ENCODE data around the gene SLC45A1.

The SLC45A1 gene

GRCh38 chr1:8312235-8313218, 5.4 kb upstream of the SLC45A1 start:
- peak in 1 of 2 experiments; percentile 33 for DNase-seq

DNA sequence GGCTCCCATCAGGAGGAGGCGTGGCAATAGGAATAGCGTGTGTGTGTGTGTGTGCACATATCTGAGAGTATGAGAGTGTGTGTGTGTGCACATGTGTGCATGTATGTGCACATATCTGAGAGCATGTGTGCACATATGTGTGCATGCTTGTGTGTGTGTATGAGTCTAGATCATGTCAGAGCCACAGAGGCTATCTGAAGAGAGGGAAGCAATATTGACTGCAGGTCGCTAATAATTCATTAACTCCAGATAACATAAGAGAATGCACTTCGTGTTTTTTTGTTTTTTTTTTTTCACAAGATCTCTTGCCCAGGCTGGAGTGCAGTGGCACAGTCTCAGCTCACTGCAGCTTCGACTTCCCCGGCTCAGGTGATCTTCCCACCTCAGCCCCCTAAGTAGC, 4.7 kb upstream of the SLC45A1 start:
- no peak for DNase-seq

DNA sequence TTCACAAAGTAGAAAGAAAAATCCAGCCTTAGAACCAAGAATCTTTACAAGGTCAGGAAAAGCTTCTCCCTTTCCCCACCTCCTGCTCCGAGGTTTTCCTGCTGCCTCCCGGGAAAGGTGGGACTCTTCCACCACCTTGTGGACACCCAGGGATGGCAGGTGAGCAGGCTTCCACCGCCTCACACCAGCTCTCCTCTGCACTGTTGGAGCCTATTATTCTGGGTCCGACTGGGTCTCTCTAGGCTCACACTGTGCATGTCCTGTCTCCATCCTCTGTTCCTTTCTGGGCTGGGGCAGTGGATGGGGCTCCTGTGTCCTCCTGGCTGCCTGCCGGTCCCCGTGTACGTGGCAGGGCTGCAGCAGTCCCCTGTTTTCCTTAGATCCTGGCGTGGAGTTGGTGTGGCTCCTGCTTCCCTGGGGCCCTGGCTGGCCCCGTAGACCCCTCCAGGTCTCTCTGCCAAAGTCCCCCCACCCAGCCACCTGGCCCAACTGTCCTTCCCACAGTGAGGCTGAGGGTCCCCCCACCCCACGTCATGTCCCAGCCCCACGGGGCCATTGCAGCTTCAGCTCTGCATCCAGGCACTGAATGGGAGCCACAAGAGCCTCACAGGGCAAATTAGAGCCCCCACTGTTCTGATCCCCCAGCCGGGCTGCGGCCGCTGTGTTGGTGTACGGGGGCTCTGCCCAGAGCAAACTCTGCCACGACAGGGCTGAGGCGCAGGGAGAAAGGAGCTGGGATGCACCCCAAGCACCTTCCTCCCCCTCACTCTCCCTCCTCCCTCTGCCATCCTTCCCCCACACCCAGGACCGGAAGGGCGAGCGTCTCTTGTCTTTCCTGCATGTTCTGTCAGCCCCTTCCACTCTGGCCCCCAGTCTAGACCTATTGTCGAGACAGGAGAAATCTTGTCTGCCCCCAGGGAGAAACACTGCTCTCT, 3.3 kb upstream of the SLC45A1 start:
- peak; percentile 38 to 89 for DNase-seq

DNA sequence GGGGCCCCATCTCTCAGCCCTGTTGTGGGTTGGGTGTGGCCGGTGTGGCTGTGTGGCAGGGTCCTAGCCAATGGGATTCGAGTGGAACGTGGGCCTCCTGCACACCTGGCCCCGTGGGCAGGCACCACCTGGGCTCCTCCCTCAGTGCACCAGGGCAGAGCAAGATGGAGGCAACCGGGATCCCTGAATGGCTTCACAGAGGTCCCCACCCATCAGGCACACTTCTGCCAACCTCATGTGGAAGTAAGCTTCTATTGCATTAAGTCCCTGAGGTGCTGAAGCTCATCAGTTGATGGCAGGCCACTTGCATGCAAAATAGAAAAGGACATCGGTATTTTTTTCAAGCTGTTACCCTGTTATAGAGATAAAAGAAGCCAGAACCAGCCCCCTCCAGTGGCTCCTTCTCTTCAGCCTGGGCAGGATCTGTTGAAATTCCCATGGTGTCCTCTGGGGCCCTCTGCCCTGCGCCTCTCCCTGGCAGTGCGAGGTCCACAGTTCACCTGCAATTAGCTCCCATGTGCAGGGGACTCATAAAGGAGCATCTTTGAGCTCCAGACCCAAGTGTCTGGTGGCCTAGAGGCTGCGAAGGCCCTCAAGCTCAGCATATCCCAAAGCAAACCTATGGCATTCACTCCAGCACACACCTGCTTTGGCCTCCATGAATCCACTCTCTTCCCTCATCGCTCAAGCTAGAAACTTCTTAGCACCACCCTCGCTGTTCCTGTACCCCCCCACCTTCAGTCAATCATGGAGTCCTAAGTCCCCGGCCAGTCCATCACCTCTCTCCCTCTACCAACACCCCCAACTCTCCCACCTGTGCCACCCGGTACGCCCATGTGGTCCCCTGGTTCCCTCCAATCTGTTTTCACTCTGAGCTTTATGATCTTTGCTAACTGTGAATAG, 2.1 kb upstream of the SLC45A1 start:
- DNase-seq: no peak

- DNase-seq: no peak
These were observed 522 bp downstream of the SLC45A1 start for GRCh38 chr1:8318436-8318835.

- no peak for DNase-seq
These were observed 3.7 kb downstream of the SLC45A1 start for GRCh38 chr1:8321612-8322011.

DNA sequence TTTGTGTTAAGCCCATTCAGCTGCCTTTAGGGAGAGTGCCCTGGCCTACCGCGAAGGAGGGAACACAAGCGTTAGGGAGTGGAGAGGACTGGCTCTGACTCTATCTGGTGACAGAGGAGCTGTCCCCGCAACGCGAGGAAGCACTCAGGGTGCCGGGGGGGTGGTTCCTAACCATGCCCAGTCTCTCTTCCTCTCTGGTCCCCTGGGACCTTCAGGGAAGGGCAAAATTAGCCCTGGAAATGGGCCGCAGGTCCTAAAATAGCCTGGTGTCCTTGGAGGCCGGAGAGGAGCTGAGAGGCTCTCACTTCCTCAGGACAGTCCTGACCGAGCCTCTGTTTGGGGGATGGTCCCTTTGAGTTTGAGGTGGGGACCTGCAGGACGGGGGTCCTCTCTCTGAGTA, 5.8 kb downstream of the SLC45A1 start:
- DNase-seq: no peak

- DNase-seq: no peak
These were observed 6.4 kb downstream of the SLC45A1 start for GRCh38 chr1:8324176-8324810.

DNA sequence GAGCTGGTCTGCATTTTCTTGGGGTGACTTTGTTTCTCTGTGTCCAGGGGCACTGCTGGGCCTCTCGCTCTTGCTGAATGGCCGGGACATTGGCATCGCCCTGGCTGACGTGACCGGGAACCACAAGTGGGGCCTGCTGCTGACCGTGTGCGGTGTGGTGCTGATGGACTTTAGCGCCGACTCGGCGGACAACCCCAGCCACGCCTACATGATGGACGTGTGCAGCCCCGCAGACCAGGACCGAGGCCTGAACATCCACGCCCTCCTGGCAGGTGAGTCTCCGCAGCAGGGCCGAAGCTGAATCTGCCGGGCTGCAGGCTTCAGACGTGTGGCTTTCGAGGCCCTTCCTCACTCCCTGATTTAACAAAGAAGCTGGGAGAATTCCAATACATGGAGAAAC, 7.9 kb downstream of the SLC45A1 start:
- no peak for DNase-seq

DNA sequence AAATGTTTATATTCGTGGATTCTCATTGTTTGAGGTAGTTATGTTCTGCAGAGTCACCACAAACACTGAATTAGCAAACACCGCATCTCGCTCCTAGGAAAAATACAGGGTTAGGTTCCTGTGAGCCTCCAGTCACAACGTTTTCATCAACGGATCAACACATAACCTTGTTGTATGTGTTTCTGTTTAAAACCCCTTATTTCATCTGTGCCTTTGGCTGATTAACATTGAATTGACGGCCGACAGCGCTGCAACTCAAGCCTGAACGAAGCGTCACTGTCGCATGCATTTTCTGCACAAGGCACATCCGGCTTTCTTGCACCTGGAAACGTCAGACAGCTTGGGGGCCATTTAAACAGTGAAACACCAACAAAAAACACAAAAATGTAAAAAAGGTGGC, 8.4 kb downstream of the SLC45A1 start:
- no peak for DNase-seq

- no peak for DNase-seq
These were observed 10.4 kb downstream of the SLC45A1 start for GRCh38 chr1:8328271-8328670.

DNA sequence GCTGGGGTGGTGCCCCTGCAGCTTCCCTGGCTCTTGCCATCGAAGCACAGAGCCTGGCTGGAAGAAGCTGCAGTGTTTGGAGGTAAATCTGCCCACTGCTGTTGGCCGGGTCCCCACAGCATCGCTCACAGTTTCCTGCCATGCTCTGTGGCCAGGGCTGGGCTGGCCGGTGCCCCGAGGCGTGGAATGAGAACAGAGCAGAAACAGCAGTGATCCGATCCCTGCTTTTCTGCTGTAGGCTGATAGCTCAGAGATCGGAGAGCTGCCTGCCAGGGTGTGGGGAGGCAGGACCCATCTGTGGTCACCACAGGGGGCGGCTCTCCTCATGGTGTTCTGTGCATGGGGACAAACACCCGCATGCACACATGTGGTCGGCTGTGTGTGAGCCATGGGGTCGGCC, 11.5 kb downstream of the SLC45A1 start:
- DNase-seq: no peak

- no peak for DNase-seq
These were observed 11.9 kb downstream of the SLC45A1 start for GRCh38 chr1:8329858-8330257.

GRCh38 chr1:8330271-8331125, 12.6 kb downstream of the SLC45A1 start:
- no peak for DNase-seq

DNA sequence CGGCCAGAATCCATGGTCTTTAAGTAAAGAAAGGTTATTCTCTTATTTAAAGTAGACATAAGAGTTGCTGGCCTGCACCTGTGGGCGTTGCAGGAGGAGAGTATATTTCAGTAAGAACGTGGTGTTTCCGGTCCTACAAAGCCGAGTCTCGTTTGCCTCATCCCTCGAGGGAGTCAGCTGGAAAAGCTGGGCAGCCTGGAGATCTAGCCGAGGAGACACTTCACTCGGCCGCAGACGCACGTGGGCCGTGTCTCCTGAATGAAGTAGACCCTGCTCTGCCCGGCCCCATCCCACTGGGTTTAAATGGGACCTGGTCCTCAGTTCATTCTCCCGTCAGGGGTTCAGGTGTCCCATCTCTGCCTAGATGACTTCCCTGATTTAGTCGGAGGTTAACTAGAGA, 14.9 kb downstream of the SLC45A1 start:
- DNase-seq: no peak

DNA sequence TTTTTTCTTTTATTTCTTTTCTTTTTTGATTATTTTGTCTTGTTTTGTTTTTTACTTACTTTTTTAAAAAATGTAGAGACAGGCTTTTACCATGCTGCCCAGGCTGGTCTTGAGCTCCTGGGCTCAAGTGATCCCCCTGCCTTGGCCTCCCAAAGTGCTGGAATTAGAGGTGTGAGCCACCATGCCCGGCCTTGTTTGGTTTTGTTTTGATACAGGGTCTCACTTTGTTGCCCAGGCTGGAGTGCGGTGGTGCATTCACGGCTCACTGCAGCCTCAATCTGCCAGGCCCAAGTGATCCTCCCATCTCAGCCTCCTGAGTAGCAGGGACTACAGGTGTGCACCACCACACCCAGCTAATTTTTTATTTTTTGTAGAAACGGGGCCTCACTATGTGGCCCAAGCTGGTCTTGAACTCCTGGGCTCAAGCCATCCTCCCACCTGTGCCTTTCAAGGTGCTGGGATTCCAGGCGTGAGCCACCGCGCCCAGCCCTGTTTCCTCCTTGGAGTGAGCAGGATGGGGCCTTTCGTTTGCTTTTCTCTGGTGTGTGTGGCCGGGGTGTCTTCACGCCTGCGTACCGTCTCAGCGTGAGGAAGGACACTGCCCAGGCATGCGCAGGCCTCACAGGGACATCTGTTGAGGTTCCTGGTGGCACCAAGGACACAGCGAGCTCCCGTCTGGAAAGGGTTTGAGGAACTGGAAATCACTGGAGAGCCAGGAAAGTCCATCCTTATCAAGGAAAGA, 15.5 kb downstream of the SLC45A1 start:
- no peak for DNase-seq

DNA sequence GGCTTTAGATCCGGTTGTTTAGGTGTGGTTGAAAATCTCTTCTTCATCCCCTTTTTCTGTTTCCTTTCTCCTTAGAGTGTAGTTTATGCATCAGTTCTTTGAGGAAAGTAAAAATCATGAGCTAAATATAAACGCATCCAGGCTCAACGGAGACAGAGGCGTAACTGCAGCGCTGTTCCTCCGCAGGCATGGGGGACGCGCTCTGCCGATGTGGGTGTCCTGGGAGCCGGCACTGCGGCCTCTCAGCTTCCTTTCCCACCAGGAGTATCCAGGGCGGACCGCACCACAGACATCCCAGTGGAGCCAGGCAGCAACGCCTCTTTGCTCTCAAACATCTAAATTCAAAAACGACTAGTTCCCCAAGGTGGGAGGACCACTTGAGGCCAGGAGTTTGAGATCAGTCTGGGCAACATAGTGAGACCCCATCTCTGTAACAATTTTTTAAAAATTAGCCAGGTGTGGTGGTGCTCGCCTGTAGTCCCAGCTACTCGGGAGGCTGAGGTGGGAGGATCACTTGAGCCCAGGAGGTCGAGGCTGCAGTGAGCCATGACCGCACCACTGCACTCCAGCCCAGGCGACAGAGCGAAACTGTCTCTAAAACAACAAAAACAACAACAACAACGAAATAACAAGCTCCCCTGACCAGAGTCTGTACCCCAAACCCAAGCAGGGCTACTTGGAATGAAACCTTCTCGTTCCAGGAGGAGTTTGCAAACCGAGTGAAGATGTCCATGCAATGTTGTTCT, 16.4 kb downstream of the SLC45A1 start:
- DNase-seq: no peak

DNA sequence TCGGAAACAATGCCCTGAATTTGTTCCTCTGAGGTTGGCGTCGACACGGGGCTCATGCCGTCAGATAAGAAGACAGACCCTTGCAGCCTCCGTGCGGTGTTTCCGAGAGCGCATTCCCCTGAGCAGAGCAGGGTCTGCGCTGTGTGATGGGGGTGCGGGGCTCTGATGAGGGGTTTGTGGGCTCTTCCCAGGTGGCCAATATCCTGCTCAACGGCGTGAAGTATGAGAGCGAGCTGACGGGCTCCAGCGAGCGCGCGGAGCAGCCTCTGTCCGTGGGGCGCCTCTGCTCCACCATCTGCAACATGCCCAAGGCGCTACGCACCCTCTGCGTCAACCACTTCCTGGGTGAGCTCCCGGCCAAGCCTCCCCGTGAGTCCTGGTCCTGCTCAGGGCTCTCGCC, 17.3 kb downstream of the SLC45A1 start:
- no peak for DNase-seq

DNA sequence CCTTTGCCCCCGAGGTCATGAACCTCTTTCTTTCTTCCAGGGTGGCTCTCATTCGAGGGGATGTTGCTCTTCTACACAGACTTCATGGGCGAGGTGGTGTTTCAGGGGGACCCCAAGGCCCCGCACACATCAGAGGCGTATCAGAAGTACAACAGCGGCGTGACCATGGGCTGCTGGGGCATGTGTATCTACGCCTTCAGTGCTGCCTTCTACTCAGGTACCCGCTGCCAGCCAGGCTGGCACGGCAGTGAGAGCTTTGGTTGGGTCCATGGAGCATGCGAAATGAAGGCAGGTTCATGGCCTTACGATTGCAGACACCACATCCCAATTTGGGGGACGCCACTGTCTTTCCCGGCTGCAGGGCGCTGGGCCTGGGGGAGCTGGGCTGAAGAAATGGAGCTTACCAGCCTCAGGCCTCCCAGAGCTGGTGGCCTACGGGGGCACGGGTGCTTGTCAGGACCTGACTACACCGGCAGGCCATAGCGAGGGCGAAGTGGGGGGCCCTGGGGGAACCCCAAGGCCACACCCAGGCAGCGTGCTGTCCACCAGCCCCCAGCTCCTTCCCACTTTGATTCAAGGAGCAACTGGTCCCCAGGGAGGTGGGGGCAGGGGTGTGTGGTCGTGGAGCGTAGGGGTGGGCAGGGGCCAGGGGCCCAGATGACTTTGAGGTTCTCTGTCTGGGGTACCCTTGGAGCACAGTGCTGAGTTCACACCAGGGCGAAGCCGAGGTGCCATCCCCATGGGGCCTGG, 20.0 kb downstream of the SLC45A1 start:
- no peak for DNase-seq
